HG03571 (cell line): Measurements from ENCODE around the gene NTRK3.

Experiments used
- ATAC-seq: cut with Tn5 transposase; IDR thresholded peaks from one replicate; pipeline ENCODE4 v1.9.1; 2021; ENCODE audit not compliant: unreplicated experiment

Gene NTRK3

DNA sequence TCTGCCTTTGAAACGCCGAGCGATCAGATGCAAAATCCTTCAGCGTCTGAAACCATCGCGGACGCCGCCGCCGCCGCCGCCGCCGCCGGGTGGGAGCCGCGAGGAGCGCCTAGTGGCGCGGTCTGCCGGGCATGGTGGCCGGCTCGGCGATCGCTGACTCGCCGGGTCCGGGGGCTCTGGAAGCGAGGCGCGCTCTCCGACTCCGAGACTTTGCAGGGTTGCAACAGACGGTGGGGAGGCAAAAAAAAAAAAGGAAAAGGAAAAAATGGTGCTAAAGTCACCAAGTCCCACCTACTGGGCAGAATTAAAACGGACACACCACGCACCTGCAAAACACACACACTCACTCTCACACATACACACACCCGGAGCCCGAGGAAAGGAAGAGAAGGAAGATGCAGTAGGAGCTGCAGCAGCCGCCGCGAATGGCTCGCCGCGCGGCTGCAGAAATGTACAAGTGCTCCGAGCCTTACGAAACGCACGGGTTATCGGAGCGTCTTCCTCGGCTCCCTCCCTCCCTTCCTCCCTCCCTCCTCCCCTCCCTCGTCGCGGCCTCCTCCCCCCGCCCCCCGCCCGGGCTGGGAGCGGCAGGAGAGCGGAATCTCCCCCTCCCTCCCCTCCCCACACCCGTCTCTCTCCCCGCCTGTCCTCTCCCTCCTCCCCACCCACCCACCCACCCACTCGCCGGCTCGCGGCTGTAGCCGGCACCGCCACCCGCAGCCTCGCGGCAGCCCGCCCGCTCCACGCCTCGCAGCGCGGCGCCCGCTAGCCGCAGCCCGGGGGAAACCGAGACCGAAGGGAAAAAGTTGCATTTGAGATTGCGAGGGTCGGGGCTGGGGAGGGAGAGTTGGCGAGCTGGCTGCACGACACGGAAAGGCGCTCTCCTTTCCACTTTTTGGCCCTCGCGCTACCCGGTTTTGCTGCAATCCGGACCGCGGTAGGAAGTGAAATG lies at the start of gene NTRK3:
NTRK3 (minus strand) TSS at position 461 of the 952 bp plus-strand sequence. CDS start 586 bp downstream, outside the sequence.
- no peak for ATAC-seq

- ATAC-seq = no peak
Measured at GRCh38 chr15:88303395-88303794, 46.9 kb upstream of the NTRK3 start.

DNA sequence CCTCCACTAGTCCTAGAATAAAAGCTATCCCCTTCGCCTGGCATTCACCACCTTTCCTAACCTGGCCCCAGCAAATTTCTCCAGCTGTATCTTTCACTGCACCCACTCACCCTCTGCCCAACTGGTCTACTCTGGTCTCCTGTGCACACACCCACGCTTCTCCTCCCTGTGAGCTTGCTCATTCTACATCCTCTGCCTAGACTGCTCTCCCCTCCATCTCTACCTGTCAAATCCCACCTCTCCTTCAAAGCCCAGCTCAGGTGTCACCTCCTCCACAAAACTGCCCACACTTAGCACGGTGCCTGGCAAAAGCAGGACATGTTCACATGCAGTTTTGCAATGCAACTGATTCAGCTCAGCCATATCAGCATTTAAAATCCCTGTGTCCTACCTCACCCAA lies 45.8 kb upstream of the NTRK3 start:
- ATAC-seq = no peak

- ATAC-seq = no peak
Measured at GRCh38 chr15:88301311-88301710, 44.8 kb upstream of the NTRK3 start.

GRCh38 chr15:88300861-88301260 lies 44.3 kb upstream of the NTRK3 start:
- no peak for ATAC-seq

DNA sequence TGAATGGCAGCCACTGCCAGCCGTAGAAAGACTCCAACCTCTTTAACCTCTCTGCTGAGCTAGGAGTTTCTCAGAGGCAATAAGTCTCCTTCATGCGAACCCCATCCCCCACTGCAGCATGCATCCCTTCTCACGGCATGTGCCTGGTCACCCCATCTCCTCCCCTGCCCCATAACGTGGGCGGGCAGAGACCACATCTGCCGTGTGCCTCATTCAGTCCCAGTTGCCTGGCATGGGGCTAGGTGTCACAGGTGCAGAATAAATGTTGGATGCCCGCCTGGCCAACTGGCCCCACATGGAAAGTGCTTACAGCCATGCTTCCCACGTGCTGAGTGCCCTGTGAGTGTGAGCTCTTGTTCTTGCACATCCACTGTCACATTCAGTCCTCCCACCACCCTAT lies 43.5 kb upstream of the NTRK3 start:
- no peak for ATAC-seq

DNA sequence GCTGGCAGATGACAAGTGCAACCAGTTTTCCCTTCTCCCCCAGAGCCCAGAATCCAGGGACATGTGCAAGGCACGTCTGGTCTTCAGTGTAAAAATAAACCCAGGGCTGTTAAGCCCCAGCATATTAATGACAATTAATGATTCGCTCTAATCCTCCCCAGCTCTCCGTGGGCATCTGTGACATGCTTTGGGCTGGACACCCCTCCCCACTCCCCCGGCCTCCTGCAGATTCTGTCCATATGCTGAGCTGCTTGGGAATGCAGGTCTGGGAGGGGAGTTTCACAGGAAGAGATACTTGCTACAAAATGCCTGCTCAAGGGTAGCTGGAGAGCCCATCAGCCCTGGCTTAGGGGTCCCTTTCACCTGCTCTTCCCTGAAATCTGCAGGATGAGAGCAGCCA lies 43.0 kb upstream of the NTRK3 start:
- ATAC-seq = no peak

GRCh38 chr15:88288661-88289060 lies 32.1 kb upstream of the NTRK3 start:
- no peak for ATAC-seq

DNA sequence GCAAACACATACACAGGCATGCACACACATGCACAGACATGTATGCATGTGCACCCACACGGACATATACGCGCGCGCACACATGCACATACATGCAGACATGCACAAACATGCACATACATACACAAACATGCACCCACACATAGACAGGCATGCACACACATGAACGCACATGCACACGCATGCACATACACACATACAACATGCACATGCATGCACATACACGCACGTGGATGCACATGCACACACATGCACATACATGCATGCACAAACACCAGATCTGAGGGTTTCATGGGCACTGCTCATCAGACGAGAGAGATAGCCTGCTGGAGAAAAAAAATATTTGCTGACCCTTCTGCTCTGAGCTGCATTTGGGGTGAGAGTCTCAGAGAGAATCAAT lies 31.7 kb upstream of the NTRK3 start:
- no peak for ATAC-seq

DNA sequence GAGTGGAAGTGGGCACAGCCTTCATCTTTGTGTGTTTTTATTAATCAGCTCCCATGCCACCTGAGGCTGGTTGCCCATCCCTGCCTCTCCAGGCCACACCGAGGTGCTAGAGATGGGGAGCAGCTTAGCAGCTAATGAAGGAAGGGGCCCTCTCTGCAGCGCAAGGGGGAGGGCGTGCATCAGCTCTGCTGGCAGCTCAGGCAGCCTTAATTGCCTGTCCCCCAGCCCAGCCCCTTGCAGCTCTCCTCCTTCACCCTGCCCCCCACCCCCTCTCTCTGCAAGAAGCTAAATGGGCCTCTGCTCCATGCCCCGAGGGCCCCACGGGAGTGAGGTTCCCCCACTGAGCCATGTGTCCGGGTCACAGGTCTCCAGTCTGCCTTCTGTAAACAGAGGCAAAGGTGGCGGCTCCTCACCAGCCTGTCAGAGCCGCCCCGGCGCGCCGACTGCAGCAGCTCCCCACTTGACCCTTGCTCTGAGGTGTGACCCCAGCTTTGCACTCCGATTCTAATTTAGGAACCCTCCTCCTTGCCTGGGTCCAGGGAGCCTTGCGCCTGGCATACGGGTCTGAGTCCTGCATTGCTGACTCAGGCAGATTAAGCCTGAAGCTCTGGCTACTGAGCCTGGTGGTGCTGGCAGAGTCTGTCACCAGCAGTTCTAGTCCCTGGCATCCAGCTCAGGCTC lies 27.9 kb upstream of the NTRK3 start:
- ATAC-seq = no peak

GRCh38 chr15:88282614-88283013 lies 26.1 kb upstream of the NTRK3 start:
- no peak for ATAC-seq

DNA sequence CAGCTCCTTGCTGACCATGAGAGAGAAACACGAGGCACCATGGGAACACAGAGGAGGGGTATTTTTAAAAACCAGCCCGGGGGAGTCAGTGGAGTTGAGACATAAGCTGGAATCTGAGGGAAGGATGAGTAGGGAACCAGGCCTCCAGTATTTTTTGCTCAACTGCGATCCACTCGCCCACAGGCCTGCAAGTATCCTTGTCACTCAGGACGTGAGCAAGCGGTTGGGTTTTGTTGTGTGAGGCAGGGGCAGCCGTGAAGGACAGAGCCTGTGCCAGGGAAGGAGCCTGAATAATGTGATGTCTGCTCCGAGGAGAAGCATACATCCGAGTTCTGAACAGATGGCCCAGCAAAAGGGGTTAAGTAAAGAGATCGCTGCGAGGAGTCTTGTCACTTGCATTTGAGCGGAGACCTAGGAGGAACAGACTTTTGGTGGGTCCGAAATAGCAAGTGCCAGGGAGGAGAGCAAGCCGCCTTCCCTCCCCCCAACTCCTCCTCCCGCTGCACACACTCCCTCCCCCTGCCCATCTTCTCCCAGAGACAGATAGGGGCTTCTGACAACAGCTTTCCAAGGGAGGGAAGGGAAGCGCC lies 20.4 kb upstream of the NTRK3 start:
- no peak for ATAC-seq

DNA sequence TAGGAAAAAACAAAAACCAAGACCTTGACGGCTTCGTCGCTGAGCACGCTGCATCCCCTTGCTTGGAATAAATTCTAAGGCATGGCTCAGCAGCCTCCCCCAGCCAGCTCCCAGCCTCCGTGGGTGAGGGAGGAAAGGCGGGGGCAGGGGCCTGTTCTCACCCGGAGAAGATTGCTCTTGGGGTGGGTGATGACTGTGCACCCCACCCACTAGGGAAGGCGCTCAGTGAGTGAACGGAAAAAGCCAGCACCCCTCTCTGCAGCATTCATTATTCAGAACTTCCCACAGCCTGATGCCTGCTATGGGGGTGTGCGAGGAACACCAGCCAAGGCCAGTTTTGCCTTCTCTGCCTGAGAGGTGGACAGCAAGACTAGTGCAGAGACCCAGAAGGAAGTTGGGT lies 19.3 kb upstream of the NTRK3 start:
- ATAC-seq = no peak

DNA sequence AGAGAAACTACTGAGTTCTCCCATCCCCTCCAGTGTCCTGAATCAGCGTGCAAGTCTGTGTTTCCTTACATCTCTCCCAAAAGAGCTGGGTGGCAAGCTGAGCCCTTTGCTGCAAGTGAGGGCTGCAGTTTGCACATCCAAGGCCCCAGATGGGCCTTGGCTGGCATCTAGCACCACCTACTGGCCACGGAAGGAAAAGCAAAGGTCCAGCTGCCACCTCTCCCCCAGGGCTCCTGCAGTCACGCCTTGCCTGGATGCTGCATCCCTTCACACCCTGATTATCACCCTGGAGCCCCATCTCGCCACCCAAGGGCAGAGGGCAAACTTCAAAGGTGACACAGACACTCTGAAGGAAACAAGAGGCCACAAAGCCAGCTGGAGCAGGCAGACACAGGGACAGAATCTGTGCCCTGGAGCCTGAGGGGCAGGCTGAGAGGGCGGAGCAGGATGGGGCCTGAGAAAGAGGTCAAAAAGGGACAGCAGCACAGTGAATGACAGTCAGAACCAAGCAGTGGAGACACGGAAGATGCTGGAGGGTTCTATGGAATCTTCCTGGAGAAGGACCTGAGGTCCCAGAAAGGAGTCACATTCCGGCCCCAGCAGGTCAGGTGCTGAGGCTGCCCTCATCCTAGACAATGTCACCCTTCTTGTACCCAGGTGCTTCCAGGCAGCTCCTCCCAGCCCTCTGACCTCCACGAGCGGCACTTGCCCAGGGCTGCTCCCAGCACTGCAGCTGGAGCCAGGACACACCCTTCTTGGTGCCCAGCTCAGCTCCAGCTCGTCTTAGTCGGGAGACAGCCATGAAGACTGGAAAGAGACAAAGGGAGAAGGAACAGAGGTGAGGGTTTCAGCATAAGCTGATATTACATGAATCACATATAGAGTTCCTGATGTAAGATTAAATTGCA lies 18.3 kb upstream of the NTRK3 start:
- peak; percentile 73 for ATAC-seq

DNA sequence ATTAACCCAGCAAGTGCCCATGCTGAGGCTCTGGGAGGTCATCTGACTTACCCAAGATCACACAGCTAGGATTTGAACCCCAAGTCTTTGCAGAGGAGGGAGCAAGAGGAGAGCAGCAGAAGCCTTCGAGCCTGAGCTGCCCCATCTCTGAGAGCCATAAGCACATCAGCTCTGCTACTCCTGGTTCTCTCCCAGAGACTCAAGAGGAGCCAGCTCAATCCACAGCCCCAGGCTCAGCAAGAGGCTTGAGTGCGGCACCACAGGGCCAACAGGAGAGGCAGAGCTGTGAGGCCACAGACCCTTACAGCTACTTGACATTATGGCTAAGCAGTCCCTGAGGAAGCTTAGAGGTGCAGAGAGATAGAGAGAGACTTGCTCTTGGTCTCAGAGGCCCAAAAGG lies 15.9 kb upstream of the NTRK3 start:
- ATAC-seq = no peak

GRCh38 chr15:88269356-88270062 lies 13.0 kb upstream of the NTRK3 start:
- ATAC-seq = no peak

GRCh38 chr15:88267720-88268119 lies 11.2 kb upstream of the NTRK3 start:
- ATAC-seq = no peak

DNA sequence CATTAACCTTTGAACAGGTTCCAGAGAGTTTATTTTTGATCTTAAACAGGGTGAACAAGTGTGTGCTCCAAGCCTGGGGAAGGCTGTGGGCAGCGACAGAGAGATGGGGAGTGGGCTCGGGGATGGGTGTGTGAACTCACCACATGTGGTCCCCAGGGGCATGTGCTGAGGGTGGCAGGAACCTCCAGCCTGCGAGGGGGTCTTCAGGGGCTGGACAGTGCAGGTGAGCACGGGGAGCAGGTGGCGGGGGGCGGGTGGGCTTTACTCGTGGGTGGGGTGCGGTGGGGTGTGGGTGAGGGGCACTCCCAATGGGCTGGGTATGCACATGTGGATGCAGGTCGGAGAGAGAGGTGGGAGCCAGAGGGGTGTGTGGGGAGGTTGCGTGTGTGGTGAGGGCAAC lies 9.6 kb upstream of the NTRK3 start:
- ATAC-seq = no peak

- no peak for ATAC-seq
Measured at GRCh38 chr15:88264622-88265021, 8.1 kb upstream of the NTRK3 start.

DNA sequence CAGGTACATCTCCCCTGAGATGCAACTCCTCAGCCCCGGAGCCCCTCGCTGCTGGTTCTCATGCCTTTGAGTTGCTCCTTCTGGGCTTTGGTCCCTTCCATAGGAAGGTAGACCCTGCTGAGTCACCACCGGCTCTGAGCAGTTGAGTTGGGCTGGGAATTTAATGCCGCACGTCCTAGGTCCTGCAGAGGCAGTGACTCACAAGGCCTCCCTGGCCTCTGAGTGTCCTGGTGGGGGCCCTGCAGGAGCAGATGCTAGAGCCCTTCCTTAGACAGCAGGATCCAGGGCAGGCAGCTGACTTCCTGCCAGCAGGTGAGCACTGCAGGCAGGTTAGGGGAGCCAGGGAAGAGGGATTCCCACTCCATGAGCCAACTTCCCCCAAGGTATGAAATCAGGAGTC lies 5.5 kb upstream of the NTRK3 start:
- ATAC-seq = no peak
